SK-N-SH treated with all-trans-retinoic acid at 6 μM for 48 hours (cell line): ENCODE data around the gene ARFIP2.

ENCODE experiments used
- ATAC-seq: fragments of 200-7000 bp; cut with Tn5 transposase; 3 replicates; pipeline ENCODE4 v1.9.1; 2020; ENCODE audit warnings: mild to moderate bottlenecking, moderate library complexity
- ARNTL ChIP-seq: fragments of 450-650 bp; formaldehyde crosslinking; IDR thresholded peaks from 2 replicates; pipeline ENCODE4 v1.5.0; 2020; ENCODE audit warnings: low read depth, mild to moderate bottlenecking, moderate library complexity, borderline replicate concordance
- BACH2 ChIP-seq: fragments of 250-450 bp; sonication (Bioruptor Pico); IDR thresholded peaks from 2 replicates; pipeline ENCODE4 v1.9.0; 2021; ENCODE audit warnings: mild to moderate bottlenecking, borderline replicate concordance
- CSDC2 ChIP-seq: fragments of 250-450 bp; sonication (Bioruptor Pico); IDR thresholded peaks from 2 replicates; pipeline ENCODE4 v1.5.0; 2020; ENCODE audit warnings: mild to moderate bottlenecking, moderate library complexity
- ESRRG ChIP-seq: fragments of 250-450 bp; sonication (Bioruptor Pico); IDR thresholded peaks from 2 replicates; pipeline ENCODE4 v1.6.1; 2021; ENCODE audit warnings: mild to moderate bottlenecking
- GLIS3 ChIP-seq: fragments of 250-450 bp; sonication (Bioruptor Pico); IDR thresholded peaks from 2 replicates; pipeline ENCODE4 v1.5.0; 2020; ENCODE audit warnings: mild to moderate bottlenecking, moderate library complexity
- ISL1 ChIP-seq: fragments of 250-450 bp; sonication (Bioruptor Pico); IDR thresholded peaks from 2 replicates; pipeline ENCODE4 v2.1.2; 2022; ENCODE audit warnings: mild to moderate bottlenecking, moderate library complexity
- OSR1 ChIP-seq: fragments of 250-450 bp; sonication (Bioruptor Pico); IDR thresholded peaks from 2 replicates; pipeline ENCODE4 v1.8.0; 2022; ENCODE audit warnings: moderate library complexity, mild to moderate bottlenecking, inconsistent platforms
- PPARA ChIP-seq: fragments of 250-450 bp; sonication (Bioruptor Pico); IDR thresholded peaks from 2 replicates; pipeline ENCODE4 v1.5.0; 2020; ENCODE audit warnings: mild to moderate bottlenecking, borderline replicate concordance
- RARB ChIP-seq: fragments of 250-450 bp; sonication (Bioruptor Pico); IDR thresholded peaks from 2 replicates; pipeline ENCODE4 v1.8.0; 2021; ENCODE audit warnings: mild to moderate bottlenecking, moderate library complexity
- SNAI2 ChIP-seq: fragments of 250-450 bp; sonication (Bioruptor Pico); IDR thresholded peaks from 2 replicates; pipeline ENCODE4 v1.5.0; 2020; ENCODE audit warnings: mild to moderate bottlenecking, moderate library complexity
- TCF4 ChIP-seq: fragments of 250-450 bp; sonication (Bioruptor Pico); IDR thresholded peaks from 2 replicates; pipeline ENCODE4 v1.8.0; 2021; ENCODE audit warnings: mild to moderate bottlenecking, moderate library complexity, borderline replicate concordance
- TOX ChIP-seq: fragments of 250-450 bp; sonication (Bioruptor Pico); IDR thresholded peaks from 2 replicates; pipeline ENCODE4 v1.8.0; 2021; ENCODE audit warnings: mild to moderate bottlenecking, moderate library complexity, borderline replicate concordance
- ZC3H10 ChIP-seq: fragments of 250-450 bp; sonication (Bioruptor Pico); IDR thresholded peaks from 2 replicates; pipeline ENCODE4 v1.5.1; 2021; ENCODE audit warnings: mild to moderate bottlenecking, moderate library complexity
- ZFP3 ChIP-seq: fragments of 250-450 bp; sonication (Bioruptor Pico); IDR thresholded peaks from 2 replicates; pipeline ENCODE4 v1.5.0; 2020; ENCODE audit warnings: mild to moderate bottlenecking, moderate library complexity
- ZFP30 ChIP-seq: fragments of 450-650 bp; formaldehyde crosslinking; IDR thresholded peaks from 2 replicates; pipeline ENCODE4 v1.5.0; 2022; ENCODE audit warnings: mild to moderate bottlenecking, moderate library complexity
- ZNF565 ChIP-seq: fragments of 450-650 bp; formaldehyde crosslinking; conservative IDR thresholded peaks from 2 replicates; pipeline ENCODE4 v1.5.0; 2020; ENCODE audit warnings: low read depth, mild to moderate bottlenecking, moderate library complexity
- ZNF70 ChIP-seq: fragments of 450-650 bp; formaldehyde crosslinking; IDR thresholded peaks from 2 replicates; pipeline ENCODE4 v1.5.0; 2020; ENCODE audit warnings: mild to moderate bottlenecking, moderate library complexity
- TF ChIP-seq, protein P1 (sequence below): fragments of 250-450 bp; sonication (Bioruptor Pico); IDR thresholded peaks from 2 replicates; pipeline ENCODE4 v1.5.0; 2020; ENCODE audit warnings: mild to moderate bottlenecking, moderate library complexity
- TF ChIP-seq, protein P2 (sequence below): fragments of 250-450 bp; sonication (Bioruptor Pico); IDR thresholded peaks from 2 replicates; pipeline ENCODE4 v1.5.1; 2021; ENCODE audit warnings: mild to moderate bottlenecking, moderate library complexity
- TF ChIP-seq, protein P3 (sequence below): fragments of 250-450 bp; sonication (Bioruptor Pico); IDR thresholded peaks from 2 replicates; pipeline ENCODE4 v1.5.1; 2020; ENCODE audit warnings: low read depth, mild to moderate bottlenecking, moderate library complexity
- TF ChIP-seq, protein P4 (sequence below): fragments of 250-450 bp; sonication (Bioruptor Pico); IDR thresholded peaks from 2 replicates; pipeline ENCODE4 v1.8.0; 2020; ENCODE audit warnings: mild to moderate bottlenecking, moderate library complexity, borderline replicate concordance
- TF ChIP-seq, protein P5 (sequence below): fragments of 250-450 bp; sonication (Bioruptor Pico); IDR thresholded peaks from 2 replicates; pipeline ENCODE4 v1.8.0; 2021; ENCODE audit warnings: low read depth, mild to moderate bottlenecking, moderate library complexity, borderline replicate concordance

Gene ARFIP2

DNA sequence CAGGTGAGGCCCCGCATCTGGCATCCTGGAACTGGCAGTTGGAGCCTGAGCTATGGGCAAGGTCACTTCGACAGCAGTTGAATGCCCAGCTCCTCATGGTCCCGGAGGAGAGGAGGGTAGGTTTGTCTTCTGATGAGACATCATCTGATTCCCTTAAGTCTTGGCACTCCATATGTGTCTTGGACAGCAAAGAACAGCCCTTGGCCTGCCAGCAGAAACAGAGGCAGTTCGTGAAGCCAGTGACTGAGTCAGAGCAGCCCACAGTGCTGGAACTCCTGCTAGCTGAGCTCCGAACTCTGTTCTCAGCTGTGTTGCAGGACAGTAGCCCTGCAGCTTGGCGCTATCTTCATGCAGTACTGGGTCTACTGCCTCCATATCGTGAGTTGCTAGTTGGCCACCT, 17.0 kb upstream of the ARFIP2 start:
- no peak for TF ChIP-seq OSR1 (CRISPR knock-in tag)
- TF ChIP-seq, protein P1, sequence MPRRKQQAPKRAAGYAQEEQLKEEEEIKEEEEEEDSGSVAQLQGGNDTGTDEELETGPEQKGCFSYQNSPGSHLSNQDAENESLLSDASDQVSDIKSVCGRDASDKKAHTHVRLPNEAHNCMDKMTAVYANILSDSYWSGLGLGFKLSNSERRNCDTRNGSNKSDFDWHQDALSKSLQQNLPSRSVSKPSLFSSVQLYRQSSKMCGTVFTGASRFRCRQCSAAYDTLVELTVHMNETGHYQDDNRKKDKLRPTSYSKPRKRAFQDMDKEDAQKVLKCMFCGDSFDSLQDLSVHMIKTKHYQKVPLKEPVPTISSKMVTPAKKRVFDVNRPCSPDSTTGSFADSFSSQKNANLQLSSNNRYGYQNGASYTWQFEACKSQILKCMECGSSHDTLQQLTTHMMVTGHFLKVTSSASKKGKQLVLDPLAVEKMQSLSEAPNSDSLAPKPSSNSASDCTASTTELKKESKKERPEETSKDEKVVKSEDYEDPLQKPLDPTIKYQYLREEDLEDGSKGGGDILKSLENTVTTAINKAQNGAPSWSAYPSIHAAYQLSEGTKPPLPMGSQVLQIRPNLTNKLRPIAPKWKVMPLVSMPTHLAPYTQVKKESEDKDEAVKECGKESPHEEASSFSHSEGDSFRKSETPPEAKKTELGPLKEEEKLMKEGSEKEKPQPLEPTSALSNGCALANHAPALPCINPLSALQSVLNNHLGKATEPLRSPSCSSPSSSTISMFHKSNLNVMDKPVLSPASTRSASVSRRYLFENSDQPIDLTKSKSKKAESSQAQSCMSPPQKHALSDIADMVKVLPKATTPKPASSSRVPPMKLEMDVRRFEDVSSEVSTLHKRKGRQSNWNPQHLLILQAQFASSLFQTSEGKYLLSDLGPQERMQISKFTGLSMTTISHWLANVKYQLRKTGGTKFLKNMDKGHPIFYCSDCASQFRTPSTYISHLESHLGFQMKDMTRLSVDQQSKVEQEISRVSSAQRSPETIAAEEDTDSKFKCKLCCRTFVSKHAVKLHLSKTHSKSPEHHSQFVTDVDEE (CRISPR knock-in tag), result no peak
- no peak for TF ChIP-seq RARB (CRISPR knock-in tag)
- TF ChIP-seq ZFP3 (CRISPR knock-in tag), result no peak
- TF ChIP-seq, protein P2, sequence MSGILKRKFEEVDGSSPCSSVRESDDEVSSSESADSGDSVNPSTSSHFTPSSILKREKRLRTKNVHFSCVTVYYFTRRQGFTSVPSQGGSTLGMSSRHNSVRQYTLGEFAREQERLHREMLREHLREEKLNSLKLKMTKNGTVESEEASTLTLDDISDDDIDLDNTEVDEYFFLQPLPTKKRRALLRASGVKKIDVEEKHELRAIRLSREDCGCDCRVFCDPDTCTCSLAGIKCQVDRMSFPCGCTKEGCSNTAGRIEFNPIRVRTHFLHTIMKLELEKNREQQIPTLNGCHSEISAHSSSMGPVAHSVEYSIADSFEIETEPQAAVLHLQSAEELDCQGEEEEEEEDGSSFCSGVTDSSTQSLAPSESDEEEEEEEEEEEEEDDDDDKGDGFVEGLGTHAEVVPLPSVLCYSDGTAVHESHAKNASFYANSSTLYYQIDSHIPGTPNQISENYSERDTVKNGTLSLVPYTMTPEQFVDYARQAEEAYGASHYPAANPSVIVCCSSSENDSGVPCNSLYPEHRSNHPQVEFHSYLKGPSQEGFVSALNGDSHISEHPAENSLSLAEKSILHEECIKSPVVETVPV, result no peak
- no peak for TF ChIP-seq ZNF565 (CRISPR knock-in tag)
- no peak for TF ChIP-seq GLIS3 (CRISPR knock-in tag)
- TF ChIP-seq BACH2, result no peak
- TF ChIP-seq ARNTL (CRISPR knock-in tag), result no peak
- TF ChIP-seq PPARA, result no peak
- TF ChIP-seq TOX (CRISPR knock-in tag), result no peak
- no peak for TF ChIP-seq ZC3H10 (CRISPR knock-in tag)
- no peak for TF ChIP-seq ZNF70
- TF ChIP-seq, protein P3, sequence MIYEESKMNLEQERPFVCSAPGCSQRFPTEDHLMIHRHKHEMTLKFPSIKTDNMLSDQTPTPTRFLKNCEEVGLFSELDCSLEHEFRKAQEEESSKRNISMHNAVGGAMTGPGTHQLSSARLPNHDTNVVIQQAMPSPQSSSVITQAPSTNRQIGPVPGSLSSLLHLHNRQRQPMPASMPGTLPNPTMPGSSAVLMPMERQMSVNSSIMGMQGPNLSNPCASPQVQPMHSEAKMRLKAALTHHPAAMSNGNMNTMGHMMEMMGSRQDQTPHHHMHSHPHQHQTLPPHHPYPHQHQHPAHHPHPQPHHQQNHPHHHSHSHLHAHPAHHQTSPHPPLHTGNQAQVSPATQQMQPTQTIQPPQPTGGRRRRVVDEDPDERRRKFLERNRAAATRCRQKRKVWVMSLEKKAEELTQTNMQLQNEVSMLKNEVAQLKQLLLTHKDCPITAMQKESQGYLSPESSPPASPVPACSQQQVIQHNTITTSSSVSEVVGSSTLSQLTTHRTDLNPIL (CRISPR knock-in tag), result no peak
- TF ChIP-seq ESRRG (CRISPR knock-in tag), result no peak
- TF ChIP-seq ISL1 (CRISPR knock-in tag), result no peak
- TF ChIP-seq, protein P4, sequence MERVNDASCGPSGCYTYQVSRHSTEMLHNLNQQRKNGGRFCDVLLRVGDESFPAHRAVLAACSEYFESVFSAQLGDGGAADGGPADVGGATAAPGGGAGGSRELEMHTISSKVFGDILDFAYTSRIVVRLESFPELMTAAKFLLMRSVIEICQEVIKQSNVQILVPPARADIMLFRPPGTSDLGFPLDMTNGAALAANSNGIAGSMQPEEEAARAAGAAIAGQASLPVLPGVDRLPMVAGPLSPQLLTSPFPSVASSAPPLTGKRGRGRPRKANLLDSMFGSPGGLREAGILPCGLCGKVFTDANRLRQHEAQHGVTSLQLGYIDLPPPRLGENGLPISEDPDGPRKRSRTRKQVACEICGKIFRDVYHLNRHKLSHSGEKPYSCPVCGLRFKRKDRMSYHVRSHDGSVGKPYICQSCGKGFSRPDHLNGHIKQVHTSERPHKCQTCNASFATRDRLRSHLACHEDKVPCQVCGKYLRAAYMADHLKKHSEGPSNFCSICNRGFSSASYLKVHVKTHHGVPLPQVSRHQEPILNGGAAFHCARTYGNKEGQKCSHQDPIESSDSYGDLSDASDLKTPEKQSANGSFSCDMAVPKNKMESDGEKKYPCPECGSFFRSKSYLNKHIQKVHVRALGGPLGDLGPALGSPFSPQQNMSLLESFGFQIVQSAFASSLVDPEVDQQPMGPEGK (CRISPR knock-in tag), result no peak
- no peak for TF ChIP-seq ZFP30 (CRISPR knock-in tag)
- TF ChIP-seq, protein P5, sequence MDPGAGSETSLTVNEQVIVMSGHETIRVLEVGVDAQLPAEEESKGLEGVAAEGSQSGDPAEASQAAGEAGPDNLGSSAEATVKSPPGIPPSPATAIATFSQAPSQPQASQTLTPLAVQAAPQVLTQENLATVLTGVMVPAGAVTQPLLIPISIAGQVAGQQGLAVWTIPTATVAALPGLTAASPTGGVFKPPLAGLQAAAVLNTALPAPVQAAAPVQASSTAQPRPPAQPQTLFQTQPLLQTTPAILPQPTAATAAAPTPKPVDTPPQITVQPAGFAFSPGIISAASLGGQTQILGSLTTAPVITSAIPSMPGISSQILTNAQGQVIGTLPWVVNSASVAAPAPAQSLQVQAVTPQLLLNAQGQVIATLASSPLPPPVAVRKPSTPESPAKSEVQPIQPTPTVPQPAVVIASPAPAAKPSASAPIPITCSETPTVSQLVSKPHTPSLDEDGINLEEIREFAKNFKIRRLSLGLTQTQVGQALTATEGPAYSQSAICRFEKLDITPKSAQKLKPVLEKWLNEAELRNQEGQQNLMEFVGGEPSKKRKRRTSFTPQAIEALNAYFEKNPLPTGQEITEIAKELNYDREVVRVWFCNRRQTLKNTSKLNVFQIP (CRISPR knock-in tag), result no peak
- TF ChIP-seq TCF4 (CRISPR knock-in tag), result no peak
- ATAC-seq, result no peak

DNA sequence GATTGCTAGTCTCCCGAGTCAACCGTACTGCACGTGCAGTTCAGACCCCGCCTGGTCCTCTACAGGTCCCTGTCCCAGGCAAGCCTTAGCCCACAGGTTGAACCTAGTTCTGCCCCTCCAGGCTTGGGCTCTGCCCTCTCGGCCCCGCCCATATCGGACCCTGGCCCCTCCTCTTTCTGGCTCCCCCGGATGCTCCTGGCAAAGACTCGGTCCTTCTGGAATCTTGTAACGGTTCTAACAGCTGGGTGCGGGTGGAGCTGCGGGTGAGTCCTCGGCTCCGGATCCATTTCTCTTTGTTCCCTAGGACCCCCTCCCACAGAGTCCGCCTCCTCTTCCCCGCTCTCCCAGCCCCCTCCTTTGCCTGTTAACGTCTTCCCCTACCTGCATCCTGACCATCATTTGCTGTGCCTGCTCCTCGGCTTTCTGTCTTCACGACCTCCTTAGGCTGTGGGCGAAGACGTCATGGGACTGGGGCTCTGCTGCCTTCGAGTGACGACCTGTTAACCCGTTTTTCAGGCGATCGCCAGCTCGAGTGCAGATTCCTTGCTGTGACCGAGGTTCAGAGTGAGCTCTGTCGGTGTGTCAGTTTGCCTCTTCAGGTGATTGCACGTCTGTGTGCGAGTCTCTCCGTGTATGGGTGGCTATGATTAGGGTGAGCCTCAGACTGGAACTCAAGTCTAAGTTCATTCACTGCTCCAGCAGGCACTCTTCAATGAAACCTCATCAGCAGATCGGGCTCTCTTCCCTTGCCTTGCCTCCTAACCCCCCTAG, 16.1 kb upstream of the ARFIP2 start, which contains the start of gene DNHD1:
TSS of gene DNHD1 (plus strand) at position 212 of the 771 bp plus-strand sequence. CDS start 936 bp downstream, outside the sequence.
- ATAC-seq, result no peak
- TF ChIP-seq CSDC2 (CRISPR knock-in tag), result no peak
- no peak for TF ChIP-seq ISL1 (CRISPR knock-in tag)
- TF ChIP-seq GLIS3 (CRISPR knock-in tag), result no peak
- no peak for TF ChIP-seq BACH2
- no peak for TF ChIP-seq TCF4 (CRISPR knock-in tag)
- TF ChIP-seq SNAI2 (CRISPR knock-in tag), result no peak
- no peak for TF ChIP-seq ARNTL (CRISPR knock-in tag)
- no peak for TF ChIP-seq ZNF70
- TF ChIP-seq, protein P2, result no peak
- no peak for TF ChIP-seq ZC3H10 (CRISPR knock-in tag)
